Calu3 (cell line): ENCODE results near the gene E2F8. TPM values are rescaled to one million over a fixed set of nuclear protein-coding genes. Genes with fewer than 3 reads are reported as not detected.

Source experiments
- BruUV-seq: library from RNA; stranded (reverse); fragments of 400-500 nt; replicated peaks from 2 replicates; lab custom pipeline; 2021; lab: Mats Ljungman, UMichigan
- CTCF ChIA-PET: fragments of 300-600 bp; sonication (Branson Sonifier 250); formaldehyde crosslinking; loops from one replicate; lab custom pipeline; 2022; ENCODE audit warnings: antibody characterized with exemption; lab: Charles Lee
- DNase-seq: peaks from one replicate; pipeline ENCODE4 v3.0.0; 2022
- H3K27ac Mint-ChIP-seq: one replicate; pipeline ENCODE4 v1.8.0; 2022; ENCODE audit warnings: mixed read lengths; ENCODE audit not compliant: unreplicated experiment
- H3K27me3 Mint-ChIP-seq: one replicate; pipeline ENCODE4 v1.8.0; 2022; ENCODE audit warnings: mixed read lengths; ENCODE audit not compliant: unreplicated experiment
- H3K36me3 Mint-ChIP-seq: one replicate; pipeline ENCODE4 v1.8.0; 2022; ENCODE audit warnings: mild to moderate bottlenecking, moderate library complexity, mixed read lengths; ENCODE audit not compliant: insufficient read depth, unreplicated experiment
- H3K4me1 Mint-ChIP-seq: one replicate; pipeline ENCODE4 v1.8.0; 2022; ENCODE audit warnings: mild to moderate bottlenecking, low read depth, mixed read lengths; ENCODE audit not compliant: unreplicated experiment
- H3K4me3 Mint-ChIP-seq: one replicate; pipeline ENCODE4 v1.8.0; 2022; ENCODE audit warnings: mild to moderate bottlenecking, low read depth, moderate library complexity, mixed read lengths; ENCODE audit not compliant: unreplicated experiment
- H3K9me3 Mint-ChIP-seq: one replicate; pipeline ENCODE4 v1.8.0; 2022; ENCODE audit warnings: low read depth, mixed read lengths; ENCODE audit not compliant: unreplicated experiment
- CTCF ChIP-seq: fragments of 200-600 bp; IDR thresholded peaks from one replicate; pipeline ENCODE4 v1.8.0; 2022; ENCODE audit warnings: antibody characterized with exemption; ENCODE audit not compliant: unreplicated experiment
- intact Hi-C: fragments of 100-400 bp; cut with micrococcal nuclease; formaldehyde crosslinking; loops from one replicate; pipeline ENCODE4 v1.10.0; 2022; ENCODE audit not compliant: unreplicated experiment
- total RNA-seq: library from RNA; stranded (reverse); gene quantifications from 2 replicates; pipeline ENCODE4 v1.2.3, GENCODE V29; 2022

E2F8 gene
- total RNA-seq, 1 experiment from 2014 or later = 19.7 TPM

GRCh38 chr11:19239039-19239438 is 1.7 kb downstream of the E2F8 start:
- peaks cover 40% of the 10 kb centered on the region for H3K4me1 Mint-ChIP-seq
- CTCF ChIA-PET = interaction anchor here (0.9 kb wide), 1 partner anchor 159 kb away, joined by 3 read pairs; no protein-coding TSS in a partner anchor
- H3K9me3 Mint-ChIP-seq = no peaks in the 10 kb centered on the region
- DNase-seq = no peak
- H3K36me3 Mint-ChIP-seq = peaks cover 38% of the 10 kb centered on the region
- H3K27ac Mint-ChIP-seq = no peak overlapping the region
- no peak for TF ChIP-seq CTCF
- H3K4me3 Mint-ChIP-seq = no peak overlapping the region
- intact Hi-C loops = no loop called here
- no peaks in the 10 kb centered on the region for H3K27me3 Mint-ChIP-seq
- BruUV-seq = no TSS peak

GRCh38 chr11:19237813-19238212 is 2.9 kb downstream of the E2F8 start:
- no TSS peak for BruUV-seq
- Mint-ChIP-seq H3K27me3 (no peaks in the 10 kb centered on the region), H3K36me3 (peaks cover 33% of the 10 kb centered on the region), H3K4me1 (peaks cover 34% of the 10 kb centered on the region), H3K4me3 (no peak overlapping the region), H3K27ac (no peak overlapping the region), H3K9me3 (no peaks in the 10 kb centered on the region)
- TF ChIP-seq CTCF = no peak
- CTCF ChIA-PET = no interaction called here
- intact Hi-C loops = no loop called here
- DNase-seq = peak; percentile 41

GRCh38 chr11:19237381-19237780 is 3.4 kb downstream of the E2F8 start:
- H3K36me3 Mint-ChIP-seq = peaks cover 29% of the 10 kb centered on the region

GRCh38 chr11:19234231-19234817 is 6.4 kb downstream of the E2F8 start:
- no peak for TF ChIP-seq CTCF
- Mint-ChIP-seq H3K4me3 (no peak overlapping the region), H3K36me3 (peaks cover 9% of the 10 kb centered on the region), H3K27me3 (no peaks in the 10 kb centered on the region), H3K9me3 (no peaks in the 10 kb centered on the region), H3K4me1 (peaks cover 26% of the 10 kb centered on the region), H3K27ac (no peak overlapping the region)
- DNase-seq = no peak
- CTCF ChIA-PET = interaction anchor here (0.5 to 0.7 kb wide), 2 partner anchors 34 to 1882 kb away, joined by 3 read pairs; no protein-coding TSS in a partner anchor
- intact Hi-C loops = no loop called here
- BruUV-seq = no TSS peak

More at GRCh38 chr11:19237381-19237780, 3.4 kb downstream of the E2F8 start:
- BruUV-seq = no TSS peak
- Mint-ChIP-seq H3K27me3 (no peaks in the 10 kb centered on the region), H3K4me3 (no peak overlapping the region), H3K9me3 (no peaks in the 10 kb centered on the region), H3K4me1 (peaks cover 33% of the 10 kb centered on the region), H3K27ac (no peak overlapping the region)
- no peak for TF ChIP-seq CTCF
- DNase-seq = no peak
- CTCF ChIA-PET = no interaction called here
- intact Hi-C loops = no loop called here
